ENCODE data around the gene COX6A2. TPM values are rescaled to one million over a fixed set of nuclear protein-coding genes. Genes with fewer than 3 reads are reported as not detected.

Gene COX6A2
- total RNA-seq, 1 experiment from 2014 or later: not detected

DNA sequence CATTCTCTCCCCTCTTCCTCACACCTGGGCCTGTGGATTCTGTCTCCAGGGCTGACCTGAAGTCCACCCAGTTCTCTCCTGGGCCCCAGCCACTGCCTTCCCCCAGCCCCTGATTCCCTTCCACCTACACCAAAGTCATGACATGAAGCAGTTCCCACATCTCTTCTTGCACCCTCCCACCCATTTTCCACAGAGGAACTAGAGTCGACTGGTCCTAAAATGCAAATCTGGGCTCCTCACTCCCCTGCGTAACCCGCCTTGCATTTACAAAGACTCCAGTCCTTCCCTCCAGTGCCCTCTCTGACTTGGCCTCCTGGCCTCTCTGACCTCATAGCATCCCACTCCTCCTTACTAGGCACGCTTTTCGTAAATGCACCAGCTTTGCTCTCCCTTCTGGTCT is 14.8 kb downstream of the COX6A2 start:
- Histone ChIP-seq H2AFZ (ENCODE audit: low read length) (no peak overlapping the region), H4K91ac (ENCODE audit: insufficient read length, low read depth, low read length) (no peak overlapping the region), H4K5ac (ENCODE audit: insufficient read length, low read depth, low read length) (no peak overlapping the region), H3K56ac (ENCODE audit: insufficient read length, low read depth, low read length) (no peak overlapping the region), H3K4ac (ENCODE audit: low read depth, low read length) (no peak overlapping the region), H3K4me2 (ENCODE audit: insufficient read depth, insufficient read length, low read length) (no peak overlapping the region), H2BK5ac (ENCODE audit: insufficient read length, low read length) (no peak overlapping the region), H3K9ac (ENCODE audit: extremely low read depth, insufficient read length, low read length) (no peak overlapping the region), H2AK5ac (ENCODE audit: insufficient read length, low read length) (no peak overlapping the region), H2BK15ac (ENCODE audit: low read depth, low read length) (no peak overlapping the region), H2BK120ac (ENCODE audit: low read depth, low read length, poor library complexity, severe bottlenecking) (no peak overlapping the region), H3K23ac (ENCODE audit: insufficient read length, low read depth, low read length) (no peak overlapping the region), H3K18ac (ENCODE audit: insufficient read length, low read depth, low read length) (no peak overlapping the region), H3K14ac (ENCODE audit: insufficient read depth, low read length) (no peak overlapping the region), H3K79me1 (ENCODE audit: insufficient read depth, low read depth, low read length, poor library complexity, severe bottlenecking) (no peaks in the 10 kb centered on the region), H2BK20ac (ENCODE audit: low read depth, low read length, poor library complexity, severe bottlenecking) (no peak overlapping the region), H3K27ac (ENCODE audit: insufficient read length, low read depth, low read length) (no peak overlapping the region), H3T11ph (ENCODE audit: low read length) (no peak overlapping the region), H3K27me3 (ENCODE audit: insufficient read depth, low read length) (no peaks in the 10 kb centered on the region), H4K20me1 (ENCODE audit: control insufficient read depth, insufficient read depth, insufficient read length) (no peaks in the 10 kb centered on the region), H2BK12ac (ENCODE audit: insufficient read length, low read depth, low read length) (no peak overlapping the region), H3K79me2 (ENCODE audit: insufficient read depth, low read length) (no peaks in the 10 kb centered on the region), H3K9me3 (ENCODE audit: control insufficient read depth, low read depth, low read length) (no peaks in the 10 kb centered on the region), H4K8ac (replicated peaks; ENCODE audit: insufficient read length, low read depth, low read length) (no peak overlapping the region), H3K23me2 (ENCODE audit: insufficient read length, low read depth, low read length, poor library complexity, severe bottlenecking) (no peaks in the 10 kb centered on the region), H3K4me1 (ENCODE audit: insufficient read depth, low read length) (no peaks in the 10 kb centered on the region)
- Mint-ChIP-seq H3K27me3 (ENCODE audit: low read depth) (peaks cover 37% of the 10 kb centered on the region), H3K27ac (0 out of 7 replicates have a peak overlapping the region, but pooled peaks of 1 of the 3 experiments have one; percentile 11), H3K9me3 (peaks cover 2 to 4% of the 10 kb centered on the region in 2 experiments; a peak in 3 of 5 replicates), H3K4me3 (no peak overlapping the region), H3K36me3 (ENCODE audit: insufficient read depth in 1 of 3, low read depth in 3 of 3) (no peaks in the 10 kb centered on the region), H3K4me1 (peaks cover 6% of the 10 kb centered on the region in 2 experiments; a peak in 3 of 4 replicates)
- DNase-seq: no peak
- WGBS (ENCODE audit: extremely low coverage, insufficient read length, low lambda C conversion rate): no CpG with 5 or more reads among the region's 5 CpGs
- TF ChIP-seq, protein P1, sequence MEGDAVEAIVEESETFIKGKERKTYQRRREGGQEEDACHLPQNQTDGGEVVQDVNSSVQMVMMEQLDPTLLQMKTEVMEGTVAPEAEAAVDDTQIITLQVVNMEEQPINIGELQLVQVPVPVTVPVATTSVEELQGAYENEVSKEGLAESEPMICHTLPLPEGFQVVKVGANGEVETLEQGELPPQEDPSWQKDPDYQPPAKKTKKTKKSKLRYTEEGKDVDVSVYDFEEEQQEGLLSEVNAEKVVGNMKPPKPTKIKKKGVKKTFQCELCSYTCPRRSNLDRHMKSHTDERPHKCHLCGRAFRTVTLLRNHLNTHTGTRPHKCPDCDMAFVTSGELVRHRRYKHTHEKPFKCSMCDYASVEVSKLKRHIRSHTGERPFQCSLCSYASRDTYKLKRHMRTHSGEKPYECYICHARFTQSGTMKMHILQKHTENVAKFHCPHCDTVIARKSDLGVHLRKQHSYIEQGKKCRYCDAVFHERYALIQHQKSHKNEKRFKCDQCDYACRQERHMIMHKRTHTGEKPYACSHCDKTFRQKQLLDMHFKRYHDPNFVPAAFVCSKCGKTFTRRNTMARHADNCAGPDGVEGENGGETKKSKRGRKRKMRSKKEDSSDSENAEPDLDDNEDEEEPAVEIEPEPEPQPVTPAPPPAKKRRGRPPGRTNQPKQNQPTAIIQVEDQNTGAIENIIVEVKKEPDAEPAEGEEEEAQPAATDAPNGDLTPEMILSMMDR (conservative IDR thresholded peaks at IDR 0.05): no peak

All from H9 (cell line).